AG08395 (cell line): ENCODE results near the gene PDLIM5.

Experiments
- DNase-seq: peaks from one replicate; pipeline ENCODE4 v3.0.0; 2012; ENCODE audit warnings: mixed read lengths, low spot score

The PDLIM5 gene

GRCh38 chr4:94561249-94562024 lies 109.7 kb downstream of the PDLIM5 start:
- peak; percentile 18 for DNase-seq

- no peak for DNase-seq
Observed at GRCh38 chr4:94562285-94562684, 110.5 kb downstream of the PDLIM5 start.

- DNase-seq = no peak
Observed at GRCh38 chr4:94564252-94564651, 112.5 kb downstream of the PDLIM5 start.

GRCh38 chr4:94566420-94566819 lies 114.7 kb downstream of the PDLIM5 start:
- DNase-seq = no peak

- no peak for DNase-seq
Observed at GRCh38 chr4:94567811-94568210, 116.1 kb downstream of the PDLIM5 start.

- DNase-seq = no peak
Observed at GRCh38 chr4:94570558-94570957, 118.8 kb downstream of the PDLIM5 start.

GRCh38 chr4:94571298-94571697 lies 119.6 kb downstream of the PDLIM5 start:
- no peak for DNase-seq

- DNase-seq = no peak
Observed at GRCh38 chr4:94571715-94572114, 120.0 kb downstream of the PDLIM5 start.

- no peak for DNase-seq
Observed at GRCh38 chr4:94574050-94574449, 122.3 kb downstream of the PDLIM5 start.

- DNase-seq = no peak
Observed at GRCh38 chr4:94574616-94575015, 122.9 kb downstream of the PDLIM5 start.

GRCh38 chr4:94575652-94576051 lies 123.9 kb downstream of the PDLIM5 start:
- DNase-seq = no peak

GRCh38 chr4:94576210-94576609 lies 124.5 kb downstream of the PDLIM5 start:
- DNase-seq = no peak

- peak; percentile 48 for DNase-seq
Observed at GRCh38 chr4:94577136-94577535, 125.4 kb downstream of the PDLIM5 start.

- DNase-seq = no peak
Observed at GRCh38 chr4:94578195-94578594, 126.5 kb downstream of the PDLIM5 start.

- DNase-seq = no peak
Observed at GRCh38 chr4:94581766-94582165, 130.0 kb downstream of the PDLIM5 start.

GRCh38 chr4:94582517-94582916 lies 130.8 kb downstream of the PDLIM5 start:
- no peak for DNase-seq

- DNase-seq = no peak
Observed at GRCh38 chr4:94583914-94584641, 132.3 kb downstream of the PDLIM5 start.

GRCh38 chr4:94588896-94589693 lies 137.4 kb downstream of the PDLIM5 start:
- DNase-seq = peak; percentile 21

- no peak for DNase-seq
Observed at GRCh38 chr4:94590493-94590892, 138.8 kb downstream of the PDLIM5 start.

GRCh38 chr4:94591289-94591688 lies 139.5 kb downstream of the PDLIM5 start:
- no peak for DNase-seq

GRCh38 chr4:94595013-94595412 lies 143.3 kb downstream of the PDLIM5 start:
- DNase-seq = no peak

- peak; percentile 56 for DNase-seq
Observed at GRCh38 chr4:94595880-94596483, 144.2 kb downstream of the PDLIM5 start.
